HepG2 (cell line): ENCODE results near the gene RASGRP4. TPM values are rescaled to one million over a fixed set of nuclear protein-coding genes. Genes with fewer than 3 reads are reported as not detected.

Experiments
- DMTF1 ChIP-seq: sonication (generic); formaldehyde crosslinking; IDR thresholded peaks from 2 replicates; pipeline ENCODE4 v1.4.0; 2020; ENCODE audit warnings: mild to moderate bottlenecking, missing genetic modification reagents
- FOXC1 ChIP-seq: sonication (generic); formaldehyde crosslinking; IDR thresholded peaks from 2 replicates; pipeline ENCODE4 v1.8.0; 2022; ENCODE audit warnings: mild to moderate bottlenecking, missing genetic modification reagents, borderline replicate concordance
- HMG20B ChIP-seq: conservative IDR thresholded peaks from 2 replicates; pipeline ENCODE4 v1.6.1; 2016; ENCODE audit warnings: missing genetic modification reagents, missing compliant biosample characterization
- JARID2 ChIP-seq: sonication (generic); formaldehyde crosslinking; IDR thresholded peaks from 2 replicates; pipeline ENCODE4 v1.8.1; 2023; ENCODE audit warnings: missing genetic modification reagents, inconsistent platforms; ENCODE audit not compliant: insufficient replicate concordance
- MIXL1 ChIP-seq: IDR thresholded peaks from 2 replicates; pipeline ENCODE4 v1.6.1; 2016
- PRDM10 ChIP-seq: sonication (generic); formaldehyde crosslinking; IDR thresholded peaks from 2 replicates; pipeline ENCODE4 v1.4.0; 2020; ENCODE audit warnings: low read depth, missing genetic modification reagents
- ZBTB4 ChIP-seq: sonication (generic); formaldehyde crosslinking; IDR thresholded peaks from 2 replicates; pipeline ENCODE4 v1.4.0; 2020; ENCODE audit warnings: missing genetic modification reagents, mild to moderate bottlenecking, borderline replicate concordance
- ZFP91 ChIP-seq: sonication (generic); formaldehyde crosslinking; IDR thresholded peaks from 2 replicates; pipeline ENCODE4 v1.9.0; 2022; ENCODE audit warnings: missing genetic modification reagents, mild to moderate bottlenecking, borderline replicate concordance
- ZNF296 ChIP-seq: sonication (generic); formaldehyde crosslinking; conservative IDR thresholded peaks from 2 replicates; pipeline ENCODE4 v1.5.0; 2020; ENCODE audit warnings: mild to moderate bottlenecking, missing genetic modification reagents
- ZNF317 ChIP-seq: sonication (generic); formaldehyde crosslinking; IDR thresholded peaks from 2 replicates; pipeline ENCODE4 v1.5.0; 2020; ENCODE audit warnings: mild to moderate bottlenecking, missing genetic modification reagents
- ZNF576 ChIP-seq: sonication (generic); formaldehyde crosslinking; IDR thresholded peaks from 2 replicates; pipeline ENCODE4 v1.4.0; 2020; ENCODE audit warnings: mild to moderate bottlenecking, missing genetic modification reagents
- polyA plus RNA-seq, 8 experiments: library from polyadenylated mRNA; depleted of rRNA in 3 of 8; stranded (reverse) in 7 of 8; unstranded in 1 of 8; fragments of >200 nt; fragmentation: Illumina TruSeq in 4 of 8; extraction: Trizol in 4 of 8; gene quantifications; 2 replicates each; pipeline versions ENCODE4 v1.2.1 to v1.2.3, GENCODE V29; 2011 to 2016; ENCODE audit warnings: low read depth in 4 of 8, missing spikeins in 1 of 8, mixed read lengths in 1 of 8; ENCODE audit not compliant: insufficient read depth in 1 of 8
- total RNA-seq, 5 experiments: library from RNA; depleted of rRNA; stranded (reverse); fragments of >200 nt; fragmentation: Illumina TruSeq; extraction: Trizol; gene quantifications; 2 replicates each; pipeline ENCODE4 v1.2.3, GENCODE V29; 2016; ENCODE audit warnings: low read depth in 1 of 5
- TF ChIP-seq, protein P1 (sequence below): sonication (generic); formaldehyde crosslinking; IDR thresholded peaks from 2 replicates; pipeline ENCODE4 v1.5.1; 2020; ENCODE audit warnings: mild to moderate bottlenecking, moderate library complexity, missing genetic modification reagents

Gene RASGRP4
- total and polyA plus RNA-seq, 2 of the 13 experiments (the other 11 are each of a cell fraction or from before 2014, with no cell fraction given) = not detected

DNA sequence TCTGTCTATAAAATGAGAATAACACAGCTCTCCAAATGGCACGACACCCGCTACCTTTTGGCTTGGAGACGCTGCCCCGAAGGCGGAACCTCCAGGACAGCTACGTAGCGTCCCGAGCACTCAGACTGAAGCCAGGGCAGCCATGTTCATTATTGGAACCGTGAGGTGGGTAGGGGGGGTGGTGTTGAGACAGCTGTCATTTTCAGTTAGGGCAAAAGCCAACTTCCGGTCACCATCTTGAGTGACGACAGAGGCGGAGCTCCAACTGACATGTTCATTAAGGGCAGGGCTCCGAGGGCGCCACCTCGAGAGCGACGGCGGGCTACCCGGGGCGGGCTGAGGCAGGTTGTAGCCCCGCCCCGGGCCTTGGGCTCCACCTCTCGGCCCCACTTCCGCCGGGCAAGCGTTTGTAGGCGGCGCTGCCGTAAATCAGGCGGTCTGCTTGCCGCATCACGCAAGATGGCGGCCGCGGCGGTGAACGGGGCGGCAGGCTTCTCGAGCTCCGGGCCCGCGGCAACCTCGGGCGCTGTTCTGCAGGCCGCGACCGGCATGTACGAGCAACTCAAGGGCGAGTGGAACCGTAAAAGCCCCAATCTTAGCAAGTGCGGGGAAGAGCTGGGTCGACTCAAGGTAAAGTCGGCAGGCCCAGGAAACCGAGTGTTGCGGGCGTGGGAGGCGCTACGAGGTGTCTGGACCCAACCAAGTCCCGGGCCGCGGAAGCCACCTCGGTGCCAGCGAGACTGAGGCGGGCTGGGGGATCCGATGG lies 51.5 kb downstream of the RASGRP4 start, which contains the start of gene PSMD8 (continued):
- peak; percentile 75 for TF ChIP-seq ZNF317 (CRISPR knock-in tag)
- no peak; the same call in 1 of the 2 replicates for TF ChIP-seq PRDM10
- TF ChIP-seq FOXC1 = peak; percentile 82; the same call in 1 of the 2 replicates
- TF ChIP-seq JARID2 (CRISPR knock-in tag) = no peak
- TF ChIP-seq, protein P1, sequence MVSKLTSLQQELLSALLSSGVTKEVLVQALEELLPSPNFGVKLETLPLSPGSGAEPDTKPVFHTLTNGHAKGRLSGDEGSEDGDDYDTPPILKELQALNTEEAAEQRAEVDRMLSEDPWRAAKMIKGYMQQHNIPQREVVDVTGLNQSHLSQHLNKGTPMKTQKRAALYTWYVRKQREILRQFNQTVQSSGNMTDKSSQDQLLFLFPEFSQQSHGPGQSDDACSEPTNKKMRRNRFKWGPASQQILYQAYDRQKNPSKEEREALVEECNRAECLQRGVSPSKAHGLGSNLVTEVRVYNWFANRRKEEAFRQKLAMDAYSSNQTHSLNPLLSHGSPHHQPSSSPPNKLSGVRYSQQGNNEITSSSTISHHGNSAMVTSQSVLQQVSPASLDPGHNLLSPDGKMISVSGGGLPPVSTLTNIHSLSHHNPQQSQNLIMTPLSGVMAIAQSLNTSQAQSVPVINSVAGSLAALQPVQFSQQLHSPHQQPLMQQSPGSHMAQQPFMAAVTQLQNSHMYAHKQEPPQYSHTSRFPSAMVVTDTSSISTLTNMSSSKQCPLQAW (CRISPR knock-in tag) = peak; percentile 75
- TF ChIP-seq ZBTB4 = peak; percentile 89; the same call in 1 of the 2 replicates
- TF ChIP-seq DMTF1 (CRISPR knock-in tag) = no peak
- TF ChIP-seq ZNF576 = no peak; the same call in 1 of the 2 replicates
- no peak for TF ChIP-seq ZNF296
- peak; percentile 77 for TF ChIP-seq MIXL1 (CRISPR knock-in tag)
- peak; percentile 91; the same call in 1 of the 2 replicates for TF ChIP-seq ZFP91 (CRISPR knock-in tag)
- TF ChIP-seq HMG20B (CRISPR knock-in tag) = 0 out of 2 replicates have a peak, but pooled peaks have one; percentile 47
